ENCODE results near the gene PLEKHG4B.
"Not testable (repeated sequence)": the region's sequence is repeated elsewhere in the genome, so short reads cannot be mapped to it uniquely, and the experiment has no call there.

PLEKHG4B gene

DNA sequence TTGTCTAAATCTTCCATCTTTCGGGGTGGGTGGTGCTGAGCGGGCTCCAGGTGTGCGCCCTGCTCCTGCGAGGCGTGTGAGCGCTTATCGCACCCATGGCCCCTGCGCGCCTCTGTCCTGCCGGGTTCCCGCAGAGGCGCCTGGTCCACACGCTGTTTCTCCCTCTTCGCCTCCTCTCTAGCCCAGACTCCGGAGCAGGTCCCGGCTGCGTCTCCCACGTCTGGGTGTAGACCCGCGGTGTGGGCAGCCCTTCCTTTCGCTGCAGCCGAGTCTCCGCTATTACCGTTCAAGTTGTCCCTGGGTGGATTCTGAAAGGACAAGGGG, 40.5 kb upstream of the PLEKHG4B start:
- DNase-seq (ENCODE audit: extremely low read depth, insufficient read length) = no peak
- H3K4me3 ChIP-seq (replicated peaks; ENCODE audit: low read depth, low read length) = no peak overlapping the region
- TF ChIP-seq, protein P1, sequence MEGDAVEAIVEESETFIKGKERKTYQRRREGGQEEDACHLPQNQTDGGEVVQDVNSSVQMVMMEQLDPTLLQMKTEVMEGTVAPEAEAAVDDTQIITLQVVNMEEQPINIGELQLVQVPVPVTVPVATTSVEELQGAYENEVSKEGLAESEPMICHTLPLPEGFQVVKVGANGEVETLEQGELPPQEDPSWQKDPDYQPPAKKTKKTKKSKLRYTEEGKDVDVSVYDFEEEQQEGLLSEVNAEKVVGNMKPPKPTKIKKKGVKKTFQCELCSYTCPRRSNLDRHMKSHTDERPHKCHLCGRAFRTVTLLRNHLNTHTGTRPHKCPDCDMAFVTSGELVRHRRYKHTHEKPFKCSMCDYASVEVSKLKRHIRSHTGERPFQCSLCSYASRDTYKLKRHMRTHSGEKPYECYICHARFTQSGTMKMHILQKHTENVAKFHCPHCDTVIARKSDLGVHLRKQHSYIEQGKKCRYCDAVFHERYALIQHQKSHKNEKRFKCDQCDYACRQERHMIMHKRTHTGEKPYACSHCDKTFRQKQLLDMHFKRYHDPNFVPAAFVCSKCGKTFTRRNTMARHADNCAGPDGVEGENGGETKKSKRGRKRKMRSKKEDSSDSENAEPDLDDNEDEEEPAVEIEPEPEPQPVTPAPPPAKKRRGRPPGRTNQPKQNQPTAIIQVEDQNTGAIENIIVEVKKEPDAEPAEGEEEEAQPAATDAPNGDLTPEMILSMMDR (IDR thresholded peaks at IDR 0.05; ENCODE audit: insufficient read depth, low read length, poor library complexity, severe bottlenecking) = no peak
- H3K36me3 ChIP-seq (ENCODE audit: control insufficient read depth, insufficient read depth, low read length) = no peaks in the 10 kb centered on the region
- H3K27me3 ChIP-seq (replicated peaks; ENCODE audit: control insufficient read depth, insufficient read depth, low read length) = no peaks in the 10 kb centered on the region

DNA sequence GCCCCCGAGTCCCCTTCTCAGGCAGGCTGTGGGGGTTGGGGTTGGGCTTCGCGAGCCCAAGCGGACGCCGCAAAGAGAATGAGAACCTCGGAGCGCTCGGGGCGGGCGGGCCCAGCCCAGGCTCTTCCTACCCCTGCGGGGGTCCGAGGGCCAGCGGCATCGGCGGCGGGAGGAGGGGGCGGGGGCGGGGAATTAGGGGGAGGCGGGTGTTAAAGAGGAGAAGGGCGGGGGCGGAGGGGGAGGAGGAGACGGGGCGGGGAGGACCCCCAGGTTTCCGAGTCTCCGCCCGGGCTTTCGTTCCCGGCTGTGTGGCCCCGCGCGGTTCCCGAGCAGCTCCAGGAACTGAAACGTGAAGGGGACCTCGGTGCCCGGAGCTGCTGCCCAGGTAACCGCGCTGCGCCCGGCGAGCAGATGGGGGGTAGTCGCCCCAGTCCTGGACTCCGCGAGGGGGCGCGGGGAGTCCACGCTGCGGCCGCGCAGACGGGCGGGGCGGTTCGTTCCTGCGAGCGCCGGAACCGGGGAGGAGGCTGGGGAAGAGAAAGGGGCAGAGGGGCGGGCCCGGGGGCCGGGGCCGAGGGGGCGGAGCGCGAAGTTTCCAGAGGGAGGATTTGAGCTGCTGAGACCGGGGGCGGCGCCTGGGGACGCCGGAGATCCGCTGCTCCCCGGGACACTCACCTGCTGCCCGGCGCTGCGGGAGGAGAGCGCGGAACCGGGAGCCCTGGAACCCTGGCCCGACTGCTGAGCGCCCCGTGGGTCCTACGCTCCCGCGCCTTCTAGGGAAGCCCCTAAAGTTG, 38.4 kb upstream of the PLEKHG4B start:
- TF ChIP-seq, protein P1 (IDR thresholded peaks at IDR 0.05; ENCODE audit: insufficient read depth, low read length, poor library complexity, severe bottlenecking) = no peak
- DNase-seq (ENCODE audit: extremely low read depth, insufficient read length) = no peak

DNA sequence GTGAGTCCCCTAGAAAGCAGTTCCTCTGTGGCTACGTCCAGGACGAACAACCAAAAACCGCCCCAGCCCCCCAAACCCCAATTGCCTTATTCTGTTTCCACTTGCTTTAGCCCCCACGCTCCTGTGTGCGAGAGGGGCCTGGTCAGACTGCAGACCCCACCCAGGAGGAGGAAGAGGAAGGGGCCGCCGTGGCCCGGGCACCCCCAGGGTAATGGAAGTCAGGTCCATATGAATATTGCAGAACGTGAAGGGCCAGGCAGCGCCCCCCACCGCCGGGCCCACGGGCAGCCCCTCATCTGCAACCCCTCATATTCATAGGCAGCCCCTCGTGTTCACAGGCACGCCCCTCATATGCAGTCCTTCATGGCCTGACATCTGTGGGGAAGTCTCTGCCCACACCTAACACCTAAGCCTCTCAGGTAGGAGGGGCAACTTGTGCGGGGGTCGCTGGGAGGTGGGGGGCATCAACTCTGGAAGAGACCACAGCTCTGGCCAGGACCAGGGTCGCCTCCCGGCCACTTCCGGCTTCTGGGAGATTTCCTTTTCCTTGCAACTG, 37.7 kb upstream of the PLEKHG4B start:
- DNase-seq (ENCODE audit: extremely low read depth, insufficient read length) = no peak
- Histone ChIP-seq H3K36me3 (ENCODE audit: control insufficient read depth, insufficient read depth, low read length) (no peaks in the 10 kb centered on the region), H3K4me3 (replicated peaks; ENCODE audit: low read depth, low read length) (no peak overlapping the region), H3K27me3 (replicated peaks; ENCODE audit: control insufficient read depth, insufficient read depth, low read length) (no peaks in the 10 kb centered on the region)
- TF ChIP-seq, protein P1 (IDR thresholded peaks at IDR 0.05; ENCODE audit: insufficient read depth, low read length, poor library complexity, severe bottlenecking) = no peak

More for the DNA sequence above, 38.4 kb upstream of the PLEKHG4B start:
- Histone ChIP-seq H3K27me3 (replicated peaks; ENCODE audit: control insufficient read depth, insufficient read depth, low read length) (no peaks in the 10 kb centered on the region), H3K4me3 (replicated peaks; ENCODE audit: low read depth, low read length) (no peak overlapping the region), H3K36me3 (ENCODE audit: control insufficient read depth, insufficient read depth, low read length) (no peaks in the 10 kb centered on the region)

DNA sequence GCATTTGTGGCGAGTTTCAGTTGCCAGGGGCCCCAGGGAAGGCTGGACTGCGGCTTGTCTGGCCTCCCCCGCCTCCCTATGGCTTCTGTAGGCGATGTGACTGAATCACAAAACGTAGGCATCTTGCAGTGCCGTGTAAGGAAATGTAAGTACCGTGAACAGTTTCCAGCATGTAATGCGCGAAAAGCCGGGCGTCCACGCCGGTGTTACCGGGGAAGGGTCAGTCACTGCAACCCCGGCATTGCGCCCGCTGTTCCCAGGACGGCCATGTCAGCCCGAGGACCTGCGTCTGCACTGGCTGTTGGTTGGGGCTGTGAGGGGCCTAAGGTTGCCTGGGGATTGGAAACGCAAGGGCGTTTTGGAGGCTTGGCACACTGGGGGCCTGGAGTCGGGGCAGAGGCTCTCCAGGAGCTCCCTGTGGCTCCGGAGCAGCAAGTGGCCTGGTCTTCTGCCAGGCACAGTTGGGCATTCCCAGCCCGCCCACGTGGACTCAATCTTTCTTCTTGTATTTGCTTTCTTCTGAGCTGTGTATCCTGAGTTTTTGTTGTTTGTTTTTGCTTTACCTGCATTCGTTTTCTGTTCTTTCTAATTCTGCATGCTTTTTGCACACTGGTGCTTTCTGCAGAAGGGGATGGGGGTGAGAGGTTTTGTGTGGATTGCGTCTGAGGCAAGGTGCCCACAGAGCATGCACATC, 36.9 kb upstream of the PLEKHG4B start:
- no peak for DNase-seq (ENCODE audit: extremely low read depth, insufficient read length)
- H3K36me3 ChIP-seq (ENCODE audit: control insufficient read depth, insufficient read depth, low read length) = no peaks in the 10 kb centered on the region
- no peaks in the 10 kb centered on the region for H3K27me3 ChIP-seq (replicated peaks; ENCODE audit: control insufficient read depth, insufficient read depth, low read length)
- no peak overlapping the region for H3K4me3 ChIP-seq (replicated peaks; ENCODE audit: low read depth, low read length)
- TF ChIP-seq, protein P1 (IDR thresholded peaks at IDR 0.05; ENCODE audit: insufficient read depth, low read length, poor library complexity, severe bottlenecking) = no peak

DNA sequence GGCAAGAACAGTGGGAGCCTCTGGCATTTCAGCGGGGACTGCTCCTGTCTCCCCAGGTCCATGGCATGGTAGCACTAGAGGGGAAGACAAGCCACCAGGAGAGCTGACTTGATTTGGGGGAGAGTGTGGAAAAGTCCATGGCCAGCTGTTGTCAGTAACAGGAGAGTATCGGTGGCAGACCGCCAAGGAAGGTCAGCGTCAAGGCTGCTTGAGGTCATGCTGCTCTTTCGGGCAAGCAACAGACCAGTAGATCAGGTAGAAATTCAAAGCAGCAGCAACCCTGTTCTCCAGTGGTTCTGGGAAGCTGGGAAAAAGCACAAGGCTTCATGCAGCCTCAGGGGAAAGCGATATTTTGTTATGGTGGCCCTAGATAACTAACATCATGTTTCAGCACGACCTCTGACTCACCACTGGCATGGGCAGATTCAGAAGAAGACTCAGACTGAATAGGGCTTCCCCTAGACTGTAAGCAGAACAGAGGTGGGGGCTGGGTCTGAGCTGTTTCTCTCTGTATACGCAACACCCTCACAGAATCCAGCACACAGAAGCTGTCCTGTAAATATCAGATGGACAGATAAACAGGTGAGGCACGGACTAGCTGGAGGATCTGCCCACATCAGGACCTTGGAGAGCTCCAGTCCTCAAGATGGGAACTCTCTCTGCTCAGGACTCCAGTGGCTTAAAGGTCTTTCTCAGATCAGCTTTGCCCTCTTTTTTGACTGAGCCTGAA, 35.2 kb upstream of the PLEKHG4B start:
- TF ChIP-seq, protein P1 (IDR thresholded peaks at IDR 0.05; ENCODE audit: insufficient read depth, low read length, poor library complexity, severe bottlenecking) = no peak

DNA sequence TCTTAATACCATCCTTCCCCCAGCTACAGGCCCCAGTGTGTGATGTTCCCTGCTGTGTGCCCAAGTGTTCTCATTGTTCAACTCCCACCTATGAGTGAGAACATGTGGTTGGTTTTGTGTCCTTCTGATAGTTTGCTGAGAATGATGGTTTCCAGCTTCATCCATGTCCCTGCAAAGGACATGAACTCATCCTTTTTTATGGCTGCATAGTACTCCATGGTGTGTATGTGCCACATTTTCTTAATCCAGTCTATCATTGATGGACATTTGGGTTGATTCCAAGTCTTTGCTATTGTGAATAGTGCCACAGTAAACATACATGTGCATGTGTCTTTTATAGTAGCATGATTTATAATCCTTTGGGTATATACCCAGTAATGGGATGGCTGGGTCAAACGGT, 31.7 kb upstream of the PLEKHG4B start:
- H3K4me3 ChIP-seq (replicated peaks; ENCODE audit: low read depth, low read length); H3K36me3 ChIP-seq (ENCODE audit: control insufficient read depth, insufficient read depth, low read length); DNase-seq (ENCODE audit: extremely low read depth, insufficient read length); H3K27me3 ChIP-seq (replicated peaks; ENCODE audit: control insufficient read depth, insufficient read depth, low read length): not testable (repeated sequence)

More for the DNA sequence above, 35.2 kb upstream of the PLEKHG4B start:
- Histone ChIP-seq H3K4me3 (replicated peaks; ENCODE audit: low read depth, low read length) (no peak overlapping the region), H3K36me3 (ENCODE audit: control insufficient read depth, insufficient read depth, low read length) (no peaks in the 10 kb centered on the region), H3K27me3 (replicated peaks; ENCODE audit: control insufficient read depth, insufficient read depth, low read length) (no peaks in the 10 kb centered on the region)
- no peak for DNase-seq (ENCODE audit: extremely low read depth, insufficient read length)
